Mesendoderm (in vitro differentiated cells): ENCODE results near the gene MBTD1.

Experiments
- DNase-seq: peaks from one replicate; pipeline ENCODE4 v3.0.0; 2013
- H2AK5ac ChIP-seq: 2 replicates; pipeline ENCODE4 v1.6.1; 2013; ENCODE audit warnings: low read length, inconsistent platforms
- H2BK120ac ChIP-seq: 2 replicates; pipeline ENCODE4 v1.6.1; 2013; ENCODE audit warnings: low read depth, mild to moderate bottlenecking, low read length, moderate library complexity, mixed read lengths
- H2BK15ac ChIP-seq: replicated peaks from 2 replicates; pipeline ENCODE4 v1.6.1; 2013; ENCODE audit warnings: low read depth, mild to moderate bottlenecking, moderate library complexity
- H2BK5ac ChIP-seq: 2 replicates; pipeline ENCODE4 v1.6.1; 2013; ENCODE audit warnings: low read length, inconsistent platforms
- H3K18ac ChIP-seq: 2 replicates; pipeline ENCODE4 v1.6.1; 2013; ENCODE audit warnings: mild to moderate bottlenecking, low read length, mixed read lengths
- H3K23ac ChIP-seq: one replicate; pipeline ENCODE4 v1.6.1; 2013; ENCODE audit warnings: low read length
- H3K27ac ChIP-seq: 2 replicates; pipeline ENCODE4 v1.5.1; 2013; ENCODE audit warnings: low read depth, mild to moderate bottlenecking, inconsistent platforms, low read length, moderate library complexity
- H3K27me3 ChIP-seq: 2 replicates; pipeline ENCODE4 v1.6.1; 2013; ENCODE audit warnings: low read length, control low read depth, mild to moderate bottlenecking, inconsistent platforms; ENCODE audit not compliant: insufficient read depth, poor library complexity
- H3K36me3 ChIP-seq: 2 replicates; pipeline ENCODE4 v1.6.1; 2013; ENCODE audit warnings: low read length, inconsistent platforms; ENCODE audit not compliant: control insufficient read depth, insufficient read depth
- H3K4ac ChIP-seq: one replicate; pipeline ENCODE4 v1.6.1; 2013; ENCODE audit warnings: low read depth, mild to moderate bottlenecking, low read length, moderate library complexity
- H3K4me1 ChIP-seq: 2 replicates; pipeline ENCODE4 v1.6.1; 2013; ENCODE audit warnings: low read depth, low read length, inconsistent platforms; ENCODE audit not compliant: control insufficient read depth
- H3K4me2 ChIP-seq: 2 replicates; pipeline ENCODE4 v1.6.1; 2013; ENCODE audit warnings: low read length
- H3K4me3 ChIP-seq: 2 replicates; pipeline ENCODE4 v1.5.1; 2013; ENCODE audit warnings: mild to moderate bottlenecking, low read length
- H3K56ac ChIP-seq: one replicate; pipeline ENCODE4 v1.6.1; 2013; ENCODE audit warnings: low read length
- H3K79me1 ChIP-seq: 2 replicates; pipeline ENCODE4 v1.6.1; 2013; ENCODE audit warnings: low read length, inconsistent platforms
- H3K79me2 ChIP-seq: 2 replicates; pipeline ENCODE4 v1.6.1; 2013; ENCODE audit warnings: mild to moderate bottlenecking, low read length; ENCODE audit not compliant: control insufficient read depth, insufficient read depth
- H3K9ac ChIP-seq: 2 replicates; pipeline ENCODE4 v1.6.1; 2013; ENCODE audit warnings: low read length, inconsistent platforms
- H4K5ac ChIP-seq: one replicate; pipeline ENCODE4 v1.6.1; 2013; ENCODE audit warnings: low read length
- H4K8ac ChIP-seq: one replicate; pipeline ENCODE4 v1.6.1; 2013; ENCODE audit warnings: low read depth, mild to moderate bottlenecking, control low read depth, low read length, moderate library complexity
- WGBS: extraction: QIAGEN DNeasy Blood & Tissue Kit; methylation state at CpG from one replicate; pipeline ENCODE4 v1.1.7; 2013; ENCODE audit warnings: low lambda C conversion rate, missing lambda C conversion rate; ENCODE audit not compliant: insufficient coverage; ENCODE audit errors: extremely low coverage; 5-methylcytosine and 5-hydroxymethylcytosine counted together

Gene MBTD1

GRCh38 chr17:51166987-51167931 is 92.6 kb downstream of the MBTD1 start:
- peaks cover 1% of the 10 kb centered on the region for H3K4me1 ChIP-seq
- no peak overlapping the region for H2BK120ac ChIP-seq
- peaks cover 5% of the 10 kb centered on the region for H3K79me1 ChIP-seq
- H3K79me2 ChIP-seq = peaks cover 19% of the 10 kb centered on the region
- no peak overlapping the region for H2BK15ac ChIP-seq
- peak overlapping the region; percentile 42 for H3K18ac ChIP-seq
- H2AK5ac ChIP-seq = no peak overlapping the region
- peak; percentile 69 for DNase-seq
- no peak overlapping the region for H4K8ac ChIP-seq
- H3K27me3 ChIP-seq = no peaks in the 10 kb centered on the region
- no CpG with 5 or more reads among the region's 42 CpGs for WGBS
- peak overlapping the region; percentile 98 for H3K9ac ChIP-seq
- H3K27ac ChIP-seq = peak overlapping the region; percentile 83
- H3K36me3 ChIP-seq = peaks cover 14% of the 10 kb centered on the region
- peak overlapping the region; percentile 53 for H3K4me2 ChIP-seq
- no peak overlapping the region for H4K5ac ChIP-seq
- peak overlapping the region; percentile 94 for H3K4me3 ChIP-seq
- peak overlapping the region; percentile 97 for H3K23ac ChIP-seq
- H3K56ac ChIP-seq = peak overlapping the region; percentile 100
- H3K4ac ChIP-seq = peak overlapping the region; percentile 83
- H2BK5ac ChIP-seq = peak overlapping the region; percentile 59

GRCh38 chr17:51166198-51166986 is 93.5 kb downstream of the MBTD1 start, which contains the start of gene NME2:
Gene NME2 (plus strand): TSS chr17:51166411. CDS start chr17:51166831, 420 bp downstream.
- Histone ChIP-seq H4K8ac (no peak within 1 kb of the TSS), H3K36me3 (peaks cover 16% of the 10 kb centered on the region), H3K4me1 (peaks cover 1% of the 10 kb centered on the region), H2BK5ac (peak within 1 kb of the TSS; percentile 87), H2BK120ac (no peak within 1 kb of the TSS), H3K9ac (peak within 1 kb of the TSS; percentile 98), H3K27me3 (no peaks in the 10 kb centered on the region), H3K27ac (peak within 1 kb of the TSS; percentile 83), H3K18ac (peak within 1 kb of the TSS; percentile 42), H2BK15ac (no peak within 1 kb of the TSS), H2AK5ac (no peak within 1 kb of the TSS), H3K4ac (peak within 1 kb of the TSS; percentile 83), H3K79me2 (peaks cover 19% of the 10 kb centered on the region), H3K23ac (peak within 1 kb of the TSS; percentile 97), H4K5ac (no peak within 1 kb of the TSS), H3K4me2 (peak within 1 kb of the TSS; percentile 100), H3K79me1 (peaks cover 5% of the 10 kb centered on the region), H3K56ac (peak within 1 kb of the TSS; percentile 100), H3K4me3 (peak within 1 kb of the TSS; percentile 94)
- DNase-seq = peak; percentile 94
- no CpG with 5 or more reads among the region's 98 CpGs for WGBS

GRCh38 chr17:51165680-51166197 is 94.1 kb downstream of the MBTD1 start:
- H3K4me1 ChIP-seq = peaks cover 1% of the 10 kb centered on the region
- H3K4ac ChIP-seq = no peak overlapping the region
- H3K27me3 ChIP-seq = no peaks in the 10 kb centered on the region
- H2AK5ac ChIP-seq = no peak overlapping the region
- H3K23ac ChIP-seq = peak overlapping the region; percentile 89
- H3K27ac ChIP-seq = peak overlapping the region; percentile 47
- H2BK120ac ChIP-seq = no peak overlapping the region
- peak overlapping the region; percentile 96 for H3K9ac ChIP-seq
- peak overlapping the region; percentile 87 for H2BK5ac ChIP-seq
- H3K79me1 ChIP-seq = peaks cover 5% of the 10 kb centered on the region
- H3K4me2 ChIP-seq = peak overlapping the region; percentile 100
- peaks cover 19% of the 10 kb centered on the region for H3K79me2 ChIP-seq
- H3K56ac ChIP-seq = peak overlapping the region; percentile 100
- H3K36me3 ChIP-seq = peaks cover 17% of the 10 kb centered on the region
- H3K4me3 ChIP-seq = peak overlapping the region; percentile 78
- H4K5ac ChIP-seq = no peak overlapping the region
- WGBS = no CpG with 5 or more reads among the region's 21 CpGs
- no peak for DNase-seq
- no peak overlapping the region for H2BK15ac ChIP-seq
- no peak overlapping the region for H3K18ac ChIP-seq
- no peak overlapping the region for H4K8ac ChIP-seq

- Histone ChIP-seq H3K9ac (peak overlapping the region; percentile 96), H4K8ac (no peak overlapping the region), H2AK5ac (no peak overlapping the region), H3K4me3 (peak overlapping the region; percentile 78), H3K79me1 (peaks cover 5% of the 10 kb centered on the region), H3K4me1 (peaks cover 1% of the 10 kb centered on the region), H3K18ac (no peak overlapping the region), H3K79me2 (peaks cover 19% of the 10 kb centered on the region), H3K4me2 (peak overlapping the region; percentile 100), H2BK120ac (no peak overlapping the region), H3K27me3 (no peaks in the 10 kb centered on the region), H3K27ac (no peak overlapping the region), H3K36me3 (peaks cover 18% of the 10 kb centered on the region), H3K23ac (no peak overlapping the region), H3K56ac (peak overlapping the region; percentile 100), H4K5ac (no peak overlapping the region), H3K4ac (no peak overlapping the region), H2BK15ac (no peak overlapping the region), H2BK5ac (no peak overlapping the region)
- DNase-seq = peak; percentile 46
- WGBS = no CpG with 5 or more reads among the region's 16 CpGs
Observed at GRCh38 chr17:51164911-51165679, 94.8 kb downstream of the MBTD1 start.

- H3K36me3 ChIP-seq = peaks cover 20% of the 10 kb centered on the region
- H4K8ac ChIP-seq = no peak overlapping the region
- no peak for DNase-seq
- no peak overlapping the region for H4K5ac ChIP-seq
- H2BK5ac ChIP-seq = no peak overlapping the region
- H3K27me3 ChIP-seq = no peaks in the 10 kb centered on the region
- H3K56ac ChIP-seq = no peak overlapping the region
- H3K4me3 ChIP-seq = no peak overlapping the region
- no peak overlapping the region for H2AK5ac ChIP-seq
- H3K18ac ChIP-seq = no peak overlapping the region
- no CpG with 5 or more reads among the region's 3 CpGs for WGBS
- no peak overlapping the region for H2BK15ac ChIP-seq
- no peak overlapping the region for H3K27ac ChIP-seq
- H3K4me1 ChIP-seq = peaks cover 1% of the 10 kb centered on the region
- H3K79me1 ChIP-seq = peaks cover 13% of the 10 kb centered on the region
- no peak overlapping the region for H3K4ac ChIP-seq
- H2BK120ac ChIP-seq = no peak overlapping the region
- no peak overlapping the region for H3K23ac ChIP-seq
- H3K9ac ChIP-seq = no peak overlapping the region
- H3K79me2 ChIP-seq = peaks cover 15% of the 10 kb centered on the region
- no peak overlapping the region for H3K4me2 ChIP-seq
Observed at GRCh38 chr17:51161541-51161940, 98.3 kb downstream of the MBTD1 start.
